ENCODE measurements around the gene RPH3AL.

RPH3AL gene

DNA sequence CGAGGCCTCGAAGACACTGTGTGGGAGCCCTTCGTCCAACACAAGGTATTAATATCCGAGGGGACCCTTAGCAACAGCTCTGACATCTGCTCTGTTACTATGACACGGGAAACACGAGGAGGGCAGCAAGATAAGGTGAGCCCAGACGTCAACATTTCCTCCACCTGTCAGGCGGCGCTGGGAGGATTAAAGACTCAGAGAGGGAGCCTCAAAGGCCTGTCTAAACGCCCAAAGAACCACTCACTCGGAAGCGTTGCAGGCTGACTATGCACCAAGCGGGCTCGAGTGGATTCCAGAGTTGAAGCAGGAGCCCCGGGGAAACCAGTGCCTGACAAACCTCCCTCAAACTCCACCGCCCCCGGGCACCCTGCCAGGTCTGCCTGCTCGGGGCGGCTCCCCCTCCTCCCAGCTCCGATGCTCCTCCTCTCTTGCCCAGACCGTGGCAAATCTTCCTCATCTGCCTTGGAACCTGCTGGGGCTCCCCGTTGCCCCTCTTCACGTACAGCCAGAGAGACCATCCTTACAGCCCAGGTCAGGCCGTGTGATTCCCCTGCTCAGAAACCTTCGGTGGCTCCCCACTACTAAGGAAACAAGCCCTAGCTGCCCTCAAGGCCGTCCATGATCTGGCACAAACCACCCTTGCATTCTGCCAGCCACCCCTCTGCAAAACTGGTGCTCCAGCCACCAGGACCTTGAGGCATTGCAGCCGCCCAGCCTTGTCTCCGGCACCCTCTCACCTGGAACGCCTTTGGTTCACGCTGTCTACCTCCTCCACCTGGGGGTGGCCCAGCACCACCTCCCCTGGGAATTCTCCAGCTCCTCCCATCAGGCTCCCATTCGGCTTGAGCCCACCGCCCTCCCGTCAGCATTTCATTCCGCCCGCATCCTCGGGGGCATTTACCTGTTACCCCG is 16.2 kb downstream of the RPH3AL start:
- DNase-seq (ENCODE audit: low spot score) = no peak

DNA sequence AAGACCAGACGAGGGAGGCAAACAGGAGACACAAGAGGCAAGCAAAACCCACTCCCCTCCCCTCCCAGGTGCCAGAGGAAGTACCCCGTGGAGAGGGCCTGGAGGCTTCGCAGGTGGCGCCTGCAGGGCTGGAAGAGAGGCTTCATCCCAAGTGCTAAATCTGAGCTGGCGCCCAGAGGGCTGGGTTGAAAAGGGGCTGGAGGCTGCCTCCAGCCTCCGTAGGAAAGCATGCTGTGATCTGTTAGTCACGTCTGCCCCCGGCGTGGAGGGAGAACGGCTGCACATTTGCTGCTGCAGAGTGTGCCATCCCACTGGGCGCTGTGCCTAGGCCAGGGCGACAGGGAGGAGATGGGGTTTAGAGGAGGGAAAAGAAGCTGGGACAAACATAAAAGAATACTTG is 16.9 kb downstream of the RPH3AL start:
- DNase-seq (ENCODE audit: low spot score) = no peak

DNA sequence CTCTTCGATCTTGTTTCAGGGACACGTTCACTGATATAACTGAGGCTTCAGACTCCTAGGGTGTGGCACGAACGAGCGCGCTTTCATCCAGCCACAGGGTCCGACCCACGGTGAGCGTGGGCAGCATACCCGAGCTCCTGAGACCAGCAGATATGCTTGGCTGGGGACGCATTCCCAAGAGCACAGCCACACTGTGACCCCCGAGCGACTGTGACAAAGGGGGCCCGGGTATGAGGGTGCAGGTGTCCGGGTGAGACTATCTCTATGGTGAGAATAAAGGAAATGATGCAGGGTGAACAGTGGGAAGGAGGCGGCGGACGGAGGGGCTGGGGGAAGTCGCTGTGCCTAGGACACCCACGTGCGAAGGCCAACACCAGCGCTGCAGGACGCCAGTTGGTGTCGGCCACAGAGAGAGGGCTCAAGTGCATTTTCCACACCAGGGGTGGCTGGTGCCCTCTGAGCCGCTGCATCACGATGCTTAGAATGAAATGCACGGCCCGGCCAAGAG is 17.6 kb downstream of the RPH3AL start:
- no peak for DNase-seq (ENCODE audit: low spot score)

- no peak for DNase-seq (ENCODE audit: low spot score)
These were observed 18.8 kb downstream of the RPH3AL start for GRCh38 chr17:333626-334396.

DNA sequence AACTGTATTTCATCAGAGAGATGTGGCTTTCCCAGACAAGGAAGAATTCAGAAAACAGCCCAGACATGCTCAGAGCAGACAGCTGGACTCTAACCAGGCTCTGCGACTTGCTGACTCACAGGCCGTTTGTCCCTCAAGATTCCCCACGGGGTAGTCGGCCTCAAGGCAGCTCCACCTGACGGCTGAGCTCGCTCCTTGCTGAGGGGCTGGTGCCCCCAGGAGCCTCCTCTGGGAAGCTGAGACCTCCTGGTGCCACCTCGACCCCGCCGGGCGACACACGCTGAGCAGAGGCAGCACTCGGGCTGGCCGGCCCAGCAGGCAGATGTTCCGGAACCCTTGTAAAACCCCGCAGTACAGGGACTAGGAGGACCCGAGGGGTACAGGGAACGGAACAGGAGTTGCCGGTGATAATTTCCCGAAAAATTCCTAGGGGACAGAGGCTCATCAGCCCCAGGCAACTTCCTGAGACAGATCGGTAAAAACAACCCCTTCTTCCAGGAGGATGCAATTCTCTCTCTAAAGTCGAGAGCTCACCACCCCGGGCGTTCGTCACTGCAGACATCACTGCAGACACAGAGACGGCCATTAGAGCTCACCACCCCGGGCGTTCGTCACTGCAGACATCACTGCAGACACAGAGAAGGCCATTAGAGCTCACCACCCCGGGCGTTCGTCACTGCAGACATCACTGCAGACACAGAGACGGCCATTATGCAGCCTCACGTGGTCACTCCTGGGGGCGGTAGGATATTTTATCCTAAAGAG is 19.9 kb downstream of the RPH3AL start:
- no peak for DNase-seq (ENCODE audit: low spot score)

- DNase-seq (ENCODE audit: low spot score) = no peak
These were observed 20.6 kb downstream of the RPH3AL start for GRCh38 chr17:332023-332422.

- DNase-seq (ENCODE audit: low spot score) = no peak
These were observed 21.5 kb downstream of the RPH3AL start for GRCh38 chr17:330993-331701.

DNA sequence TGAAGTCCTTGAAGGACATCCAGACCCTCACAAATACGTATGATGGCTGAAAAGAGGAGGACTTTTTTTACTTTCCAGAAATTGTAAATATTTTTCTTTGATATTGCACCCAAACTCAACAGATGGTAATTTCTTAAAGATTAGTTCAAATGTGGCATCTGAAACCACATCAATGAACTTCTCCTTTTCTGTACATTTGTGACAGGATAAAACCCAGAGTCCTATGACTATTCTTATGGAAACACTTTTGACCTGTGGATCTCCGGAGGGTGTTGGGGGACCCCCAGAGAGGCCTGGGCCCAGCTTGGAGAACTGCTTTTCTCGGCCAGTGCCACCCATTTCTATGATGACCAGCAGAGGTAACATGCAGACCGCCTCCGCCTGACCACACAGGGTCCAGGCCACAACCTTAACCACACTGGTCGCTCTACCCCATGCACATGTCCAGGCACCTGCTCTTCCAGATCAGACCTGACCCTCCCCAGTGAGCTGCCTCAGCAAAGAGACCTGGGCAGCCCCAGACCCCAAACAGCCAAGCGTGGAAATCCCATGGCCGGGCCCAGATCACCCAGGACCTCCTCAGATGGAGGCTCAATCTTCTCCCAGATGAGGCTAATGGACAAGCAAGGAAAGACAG is 22.7 kb downstream of the RPH3AL start:
- no peak for DNase-seq (ENCODE audit: low spot score)

GRCh38 chr17:327971-328370 is 24.6 kb downstream of the RPH3AL start:
- no peak for DNase-seq (ENCODE audit: low spot score)

DNA sequence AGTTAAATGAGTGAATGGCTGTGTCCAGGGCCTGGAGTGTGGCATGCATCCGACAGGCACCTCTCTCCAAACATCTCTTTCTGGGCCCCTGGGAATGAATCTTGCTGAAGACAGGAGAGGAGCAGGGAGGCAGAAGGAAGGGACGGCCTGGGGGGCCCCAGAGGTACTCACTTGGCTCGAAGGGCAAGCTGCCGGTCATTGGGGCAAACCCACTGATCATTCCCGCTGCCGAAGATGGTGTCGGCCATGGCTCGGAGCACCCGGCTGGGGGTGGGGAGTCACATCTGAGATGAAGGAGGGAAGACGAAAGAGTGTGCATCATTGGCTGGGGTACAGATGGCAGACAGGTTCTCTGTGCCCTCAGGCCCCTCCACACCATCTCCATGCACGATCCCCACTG is 25.3 kb downstream of the RPH3AL start:
- no peak for DNase-seq (ENCODE audit: low spot score)

GRCh38 chr17:326010-326621 is 26.5 kb downstream of the RPH3AL start:
- DNase-seq (ENCODE audit: low spot score) = no peak

- no peak for DNase-seq (ENCODE audit: low spot score)
These were observed 27.2 kb downstream of the RPH3AL start for GRCh38 chr17:325270-326009.

- no peak for DNase-seq (ENCODE audit: low spot score)
These were observed 28.7 kb downstream of the RPH3AL start for GRCh38 chr17:323721-324571.

- DNase-seq (ENCODE audit: low spot score) = no peak
These were observed 29.4 kb downstream of the RPH3AL start for GRCh38 chr17:323181-323580.

DNA sequence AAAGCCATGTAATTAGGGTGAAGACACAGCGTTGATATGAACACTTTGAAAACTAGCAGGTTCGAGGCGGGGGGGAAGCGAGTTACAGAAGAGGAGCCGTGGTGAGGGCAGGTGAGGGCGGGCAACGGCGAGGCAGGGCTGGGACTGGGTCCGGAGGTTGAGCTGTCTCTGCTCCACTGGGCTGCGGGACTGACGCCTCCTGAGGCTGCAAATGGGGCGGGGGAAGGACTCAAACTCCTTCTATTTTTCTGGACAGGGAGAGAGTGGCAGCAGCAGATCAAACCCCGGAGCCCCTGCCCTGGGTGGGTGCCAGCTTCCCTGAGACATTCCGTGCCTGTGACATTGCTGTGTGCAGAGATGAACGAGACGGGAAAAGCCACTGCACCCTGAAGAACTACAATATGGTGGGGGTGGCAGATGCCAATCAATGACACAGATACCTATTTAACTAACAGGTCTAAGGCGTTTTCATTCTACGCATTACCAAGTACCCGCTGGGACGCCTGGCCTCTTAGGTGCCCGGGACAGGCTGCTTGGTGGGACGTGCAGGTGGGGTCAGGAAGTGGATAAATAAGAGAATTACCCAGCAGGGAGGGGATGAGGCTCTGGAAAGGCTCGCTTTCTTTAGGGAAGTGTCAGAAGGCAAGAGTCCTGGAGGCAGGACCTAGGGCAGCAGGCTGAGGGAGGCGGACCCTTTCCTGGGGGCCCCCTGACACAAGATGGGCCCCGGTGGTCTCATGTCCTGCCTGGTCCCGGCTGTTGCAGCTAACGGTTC is 30.4 kb downstream of the RPH3AL start:
- DNase-seq (ENCODE audit: low spot score) = no peak

- no peak for DNase-seq (ENCODE audit: low spot score)
These were observed 31.1 kb downstream of the RPH3AL start for GRCh38 chr17:321386-321941.

DNA sequence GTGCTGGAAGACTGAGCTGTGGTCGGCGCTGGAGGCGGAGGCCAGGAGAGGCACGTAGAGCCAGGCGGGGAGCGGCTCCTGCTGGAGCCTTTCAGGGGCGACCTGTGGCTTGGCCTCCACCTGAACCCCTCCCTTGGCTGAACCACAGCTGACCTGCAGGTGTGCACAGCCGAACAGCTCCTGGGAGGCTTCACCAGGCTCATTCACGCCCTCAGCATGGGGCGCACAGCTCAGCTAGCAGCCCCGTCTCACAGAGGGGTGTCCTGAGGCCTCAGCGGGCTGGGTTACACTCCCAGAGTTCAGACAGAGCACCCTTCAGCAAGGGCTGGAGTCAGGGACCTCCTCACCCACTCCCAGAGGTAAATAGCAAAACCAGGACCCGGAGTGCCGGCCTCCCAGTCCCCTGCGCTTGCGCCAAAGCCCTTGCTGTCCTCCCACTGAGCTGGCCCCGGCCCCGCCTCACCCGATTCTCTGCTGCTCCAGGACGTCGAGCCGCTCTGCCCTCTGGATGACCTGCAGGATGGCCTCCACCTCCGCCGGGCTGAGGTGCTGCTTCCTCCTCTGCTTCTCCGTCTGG is 31.7 kb downstream of the RPH3AL start:
- DNase-seq (ENCODE audit: low spot score) = no peak

- no peak for DNase-seq (ENCODE audit: low spot score)
These were observed 32.5 kb downstream of the RPH3AL start for GRCh38 chr17:320139-320538.
